Omental fat pad (tissue), 4 donors: Measurements from ENCODE around the gene GJD3. TPM values are rescaled to one million over a fixed set of nuclear protein-coding genes. Genes with fewer than 3 reads are reported as not detected.

Experiments used
- ATAC-seq: fragments of 150-250 bp; one replicate; pipeline ENCODE4 v1.9.1; 2016; ENCODE audit warnings: mild to moderate bottlenecking, moderate library complexity; ENCODE audit not compliant: low FRiP score
- DNase-seq: peaks from one replicate; pipeline ENCODE4 v3.0.0-alpha.2; 2019; ENCODE audit warnings: low spot score
- total RNA-seq, 4 donors: library from RNA; depleted of rRNA; stranded (reverse); fragments of >200 nt; gene quantifications; one replicate each; pipeline ENCODE4 v1.1.0, GENCODE V29; 2016
- TF ChIP-seq, protein P1 (sequence below), 3 donors: fragments of 450-650 bp; IDR thresholded peaks; one replicate each; pipeline ENCODE4 v1.5.1; 2016 to 2017; ENCODE audit warnings: antibody characterized with exemption in 3 of 3, mild to moderate bottlenecking in 3 of 3, moderate library complexity in 2 of 3

Gene GJD3
- total RNA-seq, 4 donors from 2014 or later = 0.60 to 2.0 TPM; not detected in 2

DNA sequence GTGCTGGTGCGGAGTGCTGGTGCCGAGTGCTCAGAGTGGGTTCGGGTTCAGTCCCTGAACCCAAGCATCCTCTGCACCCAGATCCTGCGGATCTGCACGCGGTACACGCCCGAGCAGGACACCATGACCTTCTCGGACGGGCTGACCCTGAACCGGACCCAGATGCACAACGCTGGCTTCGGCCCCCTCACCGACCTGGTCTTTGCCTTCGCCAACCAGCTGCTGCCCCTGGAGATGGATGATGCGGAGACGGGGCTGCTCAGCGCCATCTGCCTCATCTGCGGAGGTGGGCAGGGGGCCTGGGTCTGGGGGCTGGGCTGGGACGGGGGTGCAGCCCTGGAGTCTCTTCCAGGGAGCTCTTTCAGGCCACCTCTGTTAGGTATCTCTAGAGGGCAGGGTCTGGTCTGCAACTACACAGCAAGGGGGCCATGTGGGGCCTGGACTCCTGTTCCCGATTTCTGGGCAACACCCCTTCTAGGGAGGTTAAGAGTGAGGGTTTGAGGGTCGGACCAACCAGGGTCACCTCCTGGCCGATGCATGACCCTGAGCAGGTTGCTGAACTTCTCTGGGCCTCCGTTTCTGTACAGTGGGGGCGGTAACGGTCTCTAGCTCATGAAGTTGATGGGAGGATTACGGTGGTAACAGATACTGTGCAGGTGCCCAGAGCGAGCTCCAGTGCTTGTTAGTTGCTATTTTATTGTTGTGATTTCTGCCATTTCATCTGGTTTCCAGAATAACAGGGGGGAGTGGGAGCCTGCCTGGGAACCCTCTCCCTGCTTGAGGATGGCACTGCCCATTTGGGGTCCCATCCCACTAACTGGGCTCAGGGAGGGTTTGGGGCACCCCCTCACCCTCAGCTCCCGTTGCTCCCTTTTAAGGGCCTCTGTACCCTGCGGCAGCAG, 10.1 kb downstream of the GJD3 start:
- TF ChIP-seq, protein P1, sequence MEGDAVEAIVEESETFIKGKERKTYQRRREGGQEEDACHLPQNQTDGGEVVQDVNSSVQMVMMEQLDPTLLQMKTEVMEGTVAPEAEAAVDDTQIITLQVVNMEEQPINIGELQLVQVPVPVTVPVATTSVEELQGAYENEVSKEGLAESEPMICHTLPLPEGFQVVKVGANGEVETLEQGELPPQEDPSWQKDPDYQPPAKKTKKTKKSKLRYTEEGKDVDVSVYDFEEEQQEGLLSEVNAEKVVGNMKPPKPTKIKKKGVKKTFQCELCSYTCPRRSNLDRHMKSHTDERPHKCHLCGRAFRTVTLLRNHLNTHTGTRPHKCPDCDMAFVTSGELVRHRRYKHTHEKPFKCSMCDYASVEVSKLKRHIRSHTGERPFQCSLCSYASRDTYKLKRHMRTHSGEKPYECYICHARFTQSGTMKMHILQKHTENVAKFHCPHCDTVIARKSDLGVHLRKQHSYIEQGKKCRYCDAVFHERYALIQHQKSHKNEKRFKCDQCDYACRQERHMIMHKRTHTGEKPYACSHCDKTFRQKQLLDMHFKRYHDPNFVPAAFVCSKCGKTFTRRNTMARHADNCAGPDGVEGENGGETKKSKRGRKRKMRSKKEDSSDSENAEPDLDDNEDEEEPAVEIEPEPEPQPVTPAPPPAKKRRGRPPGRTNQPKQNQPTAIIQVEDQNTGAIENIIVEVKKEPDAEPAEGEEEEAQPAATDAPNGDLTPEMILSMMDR (IDR thresholded peaks at IDR 0.05) = no peak
- peak; percentile 4 for ATAC-seq
- DNase-seq = no peak

DNA sequence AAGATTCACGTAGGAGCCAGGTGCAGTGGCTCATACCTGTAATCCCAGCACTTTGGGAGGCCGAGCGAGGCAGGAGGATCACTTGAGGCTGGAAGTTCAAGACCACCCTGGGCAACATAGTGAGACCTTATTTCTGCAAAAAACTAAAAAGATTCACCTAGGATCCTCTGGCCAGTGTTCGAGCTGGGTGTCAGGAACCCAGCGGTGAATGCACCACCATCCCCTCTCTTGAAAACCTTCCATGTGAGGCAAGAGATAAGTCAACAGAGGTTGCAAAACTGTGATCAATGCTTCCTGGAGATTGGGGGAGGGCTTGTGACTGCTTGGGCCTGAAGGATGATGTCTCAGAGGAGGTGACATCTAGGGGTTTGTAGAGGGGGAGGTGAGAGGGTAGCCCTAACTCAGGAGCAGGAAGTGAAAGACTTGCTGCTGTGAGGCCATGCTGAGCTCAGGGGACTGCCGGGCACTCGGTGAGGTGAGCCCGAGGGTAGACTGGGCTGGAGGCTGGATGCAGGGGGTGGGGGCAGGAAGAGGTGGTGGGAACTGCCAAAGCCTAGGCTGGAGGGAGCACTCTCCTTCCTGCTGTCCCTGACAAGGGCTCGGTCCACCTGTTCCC, 11.7 kb downstream of the GJD3 start:
- no peak for DNase-seq
- ATAC-seq = no peak

DNA sequence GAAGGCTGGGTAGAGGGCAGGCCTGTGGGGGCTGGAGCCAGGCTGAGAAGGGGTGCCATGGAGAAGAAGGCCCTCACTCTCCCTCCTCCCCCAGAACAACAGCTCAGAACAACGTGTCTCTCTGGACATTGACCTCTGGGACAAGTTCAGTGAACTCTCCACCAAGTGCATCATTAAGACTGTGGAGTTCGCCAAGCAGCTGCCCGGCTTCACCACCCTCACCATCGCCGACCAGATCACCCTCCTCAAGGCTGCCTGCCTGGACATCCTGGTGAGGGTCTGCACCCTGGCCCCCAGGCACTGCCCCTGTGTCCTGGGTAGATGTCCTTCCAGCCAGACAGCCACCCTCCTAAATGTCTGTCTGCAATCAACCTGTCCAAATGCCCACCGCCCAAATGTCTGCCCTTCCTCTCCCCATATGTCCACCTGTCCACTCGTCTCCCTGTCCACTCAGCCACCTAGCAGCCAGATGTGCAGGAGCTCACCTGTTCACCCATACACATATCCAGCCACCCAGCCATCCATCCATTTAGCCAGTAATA, 12.2 kb downstream of the GJD3 start:
- DNase-seq (no peak), ATAC-seq (no peak)
- TF ChIP-seq, protein P1 (IDR thresholded peaks at IDR 0.05) = no peak

More for the DNA sequence above, 11.7 kb downstream of the GJD3 start:
- TF ChIP-seq, protein P1 (IDR thresholded peaks at IDR 0.05) = no peak

- no peak for DNase-seq
- TF ChIP-seq, protein P1 (IDR thresholded peaks at IDR 0.05) = no peak
- ATAC-seq = no peak
Observed at GRCh38 chr17:40351359-40352236, 12.9 kb downstream of the GJD3 start.

- TF ChIP-seq, protein P1 (IDR thresholded peaks at IDR 0.05) = no peak
- DNase-seq = no peak
Observed at GRCh38 chr17:40350689-40351358, 13.7 kb downstream of the GJD3 start.

More at GRCh38 chr17:40350689-40351358, 13.7 kb downstream of the GJD3 start:
- ATAC-seq = no peak
